ENCODE results near the gene U2AF2.

Gene U2AF2

GRCh38 chr19:55626350-55626749 is 28.5 kb upstream of the U2AF2 start:
- H3K27me3 ChIP-seq (replicated peaks in 2 of 5; ENCODE audit: control insufficient read depth in 4 of 5, insufficient read depth in 5 of 5, low read length in 4 of 5): no peaks in the 10 kb centered on the region
- ChIA-PET CTCF (interaction anchor here (0.7 to 7.5 kb wide), 10 partner anchors 8 to 486 kb away, joined by 3 to 53 read pairs (median 6); partner anchors contain the start of gene ZNF865), POLR2A (interaction anchor here (0.7 kb wide), 2 partner anchors 14 to 42 kb away, joined by 3 read pairs; no protein-coding TSS in a partner anchor)
- H3K27ac ChIP-seq (ENCODE audit: insufficient read depth in 1 of 2, low read depth in 1 of 2, low read length in 2 of 2, poor library complexity in 1 of 2, severe bottlenecking in 2 of 2): no peak overlapping the region
- 99% methylated on average over 11 of the region's 11 CpGs for WGBS (ENCODE audit: insufficient coverage)
- H3K36me3 ChIP-seq (ENCODE audit: control insufficient read depth in 4 of 4, insufficient read depth in 4 of 4, low read length in 3 of 4): peaks cover 0 to 6% (median under 1%) of the 10 kb centered on the region in 4 experiments
- DNase-seq: no peak
- H3K9me3 ChIP-seq (ENCODE audit: control extremely low read depth in 1 of 5, control insufficient read depth in 4 of 5, insufficient read depth in 2 of 5, low read depth in 1 of 5, low read length in 4 of 5): no peaks in the 10 kb centered on the region
- peaks cover 0 to 13% (median 6%) of the 10 kb centered on the region in 4 experiments for H3K4me1 ChIP-seq (ENCODE audit: control extremely low read depth in 1 of 4, control insufficient read depth in 4 of 4, insufficient read depth in 4 of 4, low read length in 3 of 4)
- no peak overlapping the region for H3K4me3 ChIP-seq (ENCODE audit: control insufficient read depth in 1 of 7, extremely low read depth in 1 of 7, insufficient read depth in 4 of 7, low read depth in 2 of 7, low read length in 6 of 7)

GRCh38 chr19:55632463-55632834 is 22.4 kb upstream of the U2AF2 start:
- ChIA-PET CTCF (interaction anchor here (1.0 to 12.5 kb wide), 19 partner anchors 7 to 452 kb away, joined by 3 to 128 read pairs (median 9); partner anchors contain the start of genes CCDC106, FIZ1, SYT5 and ZNF524), POLR2A (no interaction called here)
- H3K27ac ChIP-seq (ENCODE audit: insufficient read depth in 1 of 2, low read depth in 1 of 2, low read length in 2 of 2, poor library complexity in 1 of 2, severe bottlenecking in 2 of 2): no peak overlapping the region

DNA sequence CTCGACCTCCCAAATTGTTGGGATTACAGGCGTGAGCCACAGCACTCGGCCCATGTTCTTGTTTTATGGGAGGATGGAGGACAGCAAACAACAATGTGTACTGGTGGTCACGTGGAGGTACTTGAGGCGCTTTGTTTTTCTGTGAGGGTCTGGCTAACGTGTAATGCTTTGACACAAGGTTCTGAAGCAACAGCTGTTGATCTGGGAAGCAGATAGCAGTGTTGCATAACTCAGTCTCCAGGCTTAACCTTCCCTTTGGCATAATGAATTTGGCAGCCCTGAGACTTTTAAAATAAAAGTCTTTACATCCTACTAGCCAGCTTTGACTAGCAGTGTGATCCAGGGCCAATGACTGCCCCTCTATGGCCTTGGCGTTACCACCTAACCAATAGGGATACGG is 21.0 kb upstream of the U2AF2 start:
- H3K27ac ChIP-seq (ENCODE audit: insufficient read depth in 1 of 2, low read depth in 1 of 2, low read length in 2 of 2, poor library complexity in 1 of 2, severe bottlenecking in 2 of 2): peak overlapping the region in 1 of 2 experiments; percentile 99
- POLR2A ChIA-PET: interaction anchor here (1.2 kb wide), 1 partner anchor 13 kb away, joined by 4 read pairs; the partner anchor contains the start of gene CCDC106
- WGBS (ENCODE audit: insufficient coverage): 81% methylated on average over 6 of the region's 8 CpGs
- peaks cover 5 to 36% (median 27%) of the 10 kb centered on the region in 4 experiments for H3K4me1 ChIP-seq (ENCODE audit: control extremely low read depth in 1 of 4, control insufficient read depth in 4 of 4, insufficient read depth in 4 of 4, low read length in 3 of 4)
- H3K9me3 ChIP-seq (ENCODE audit: control extremely low read depth in 1 of 5, control insufficient read depth in 4 of 5, insufficient read depth in 2 of 5, low read depth in 1 of 5, low read length in 4 of 5): no peaks in the 10 kb centered on the region
- peak overlapping the region in 2 of 7 experiments; percentile 90 to 99 for H3K4me3 ChIP-seq (ENCODE audit: control insufficient read depth in 1 of 7, extremely low read depth in 1 of 7, insufficient read depth in 4 of 7, low read depth in 2 of 7, low read length in 6 of 7)
- no peaks in the 10 kb centered on the region for H3K27me3 ChIP-seq (replicated peaks in 2 of 5; ENCODE audit: control insufficient read depth in 4 of 5, insufficient read depth in 5 of 5, low read length in 4 of 5)
- CTCF ChIA-PET: interaction anchor here (0.8 to 12.5 kb wide), 16 partner anchors 8 to 454 kb away, joined by 3 to 128 read pairs (median 8); partner anchors contain the start of genes CCDC106, FIZ1, SYT5 and ZNF524
- peaks cover 0 to 3% (median 0%) of the 10 kb centered on the region in 4 experiments for H3K36me3 ChIP-seq (ENCODE audit: control insufficient read depth in 4 of 4, insufficient read depth in 4 of 4, low read length in 3 of 4)
- peak in 2 of 3 donors; percentile 74 to 81 for DNase-seq

More at GRCh38 chr19:55632463-55632834, 22.4 kb upstream of the U2AF2 start:
- Histone ChIP-seq H3K4me3 (ENCODE audit: control insufficient read depth in 1 of 7, extremely low read depth in 1 of 7, insufficient read depth in 4 of 7, low read depth in 2 of 7, low read length in 6 of 7) (no peak overlapping the region), H3K27me3 (replicated peaks in 2 of 5; ENCODE audit: control insufficient read depth in 4 of 5, insufficient read depth in 5 of 5, low read length in 4 of 5) (no peaks in the 10 kb centered on the region), H3K4me1 (ENCODE audit: control extremely low read depth in 1 of 4, control insufficient read depth in 4 of 4, insufficient read depth in 4 of 4, low read length in 3 of 4) (peaks cover 5 to 36% (median 27%) of the 10 kb centered on the region in 4 experiments), H3K9me3 (ENCODE audit: control extremely low read depth in 1 of 5, control insufficient read depth in 4 of 5, insufficient read depth in 2 of 5, low read depth in 1 of 5, low read length in 4 of 5) (no peaks in the 10 kb centered on the region), H3K36me3 (ENCODE audit: control insufficient read depth in 4 of 4, insufficient read depth in 4 of 4, low read length in 3 of 4) (no peaks in the 10 kb centered on the region)
- 100% methylated on average over 1 of the region's 3 CpGs for WGBS (ENCODE audit: insufficient coverage)
- peak; percentile 96 to 99 (median 97) for DNase-seq

DNA sequence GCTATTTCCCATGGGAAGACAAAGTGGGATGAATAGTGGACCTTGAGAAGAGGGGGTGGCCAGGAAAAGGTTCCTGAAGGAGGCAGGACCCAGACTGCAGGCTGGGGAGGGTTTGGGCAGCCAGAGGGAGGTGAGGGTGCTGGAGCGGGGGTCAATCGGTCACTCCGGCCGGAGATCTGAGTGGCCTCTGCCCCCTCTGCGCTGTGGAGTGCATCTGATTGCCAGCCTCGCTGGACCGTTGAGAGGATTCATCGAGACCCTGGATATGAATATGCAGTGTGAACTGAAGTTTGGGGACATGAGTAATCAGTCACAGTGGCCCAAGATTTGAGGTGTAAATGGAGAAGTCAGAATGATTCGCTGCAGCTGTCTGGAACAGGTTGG is 19.5 kb upstream of the U2AF2 start:
- CTCF ChIA-PET: interaction anchor here (1.0 to 12.5 kb wide), 4 partner anchors 9 to 121 kb away, joined by 4 to 128 read pairs (median 53); partner anchors contain the start of genes CCDC106, ZNF581 and ZNF784
- Histone ChIP-seq H3K9me3 (ENCODE audit: control extremely low read depth in 1 of 5, control insufficient read depth in 4 of 5, insufficient read depth in 2 of 5, low read depth in 1 of 5, low read length in 4 of 5) (no peaks in the 10 kb centered on the region), H3K27me3 (replicated peaks in 2 of 5; ENCODE audit: control insufficient read depth in 4 of 5, insufficient read depth in 5 of 5, low read length in 4 of 5) (no peaks in the 10 kb centered on the region), H3K4me3 (ENCODE audit: control insufficient read depth in 1 of 7, extremely low read depth in 1 of 7, insufficient read depth in 4 of 7, low read depth in 2 of 7, low read length in 6 of 7) (peak overlapping the region; percentile 75 to 100 (median 90)), H3K4me1 (ENCODE audit: control extremely low read depth in 1 of 4, control insufficient read depth in 4 of 4, insufficient read depth in 4 of 4, low read length in 3 of 4) (peaks cover 5 to 47% (median 36%) of the 10 kb centered on the region in 4 experiments), H3K36me3 (ENCODE audit: control insufficient read depth in 4 of 4, insufficient read depth in 4 of 4, low read length in 3 of 4) (peaks cover 0 to 3% (median 0%) of the 10 kb centered on the region in 4 experiments), H3K27ac (ENCODE audit: insufficient read depth in 1 of 2, low read depth in 1 of 2, low read length in 2 of 2, poor library complexity in 1 of 2, severe bottlenecking in 2 of 2) (peak overlapping the region; percentile 95 to 99)
- whole genome bisulfite sequencing (ENCODE audit: insufficient coverage): 6% methylated on average over 9 of the region's 9 CpGs
- DNase-seq: peak in 2 of 3 donors; percentile 72 to 79
- POLR2A ChIA-PET: interaction anchor here (0.6 kb wide), 1 partner anchor 35 kb away, joined by 5 read pairs; the partner anchor contains the start of gene ZNF524

DNA sequence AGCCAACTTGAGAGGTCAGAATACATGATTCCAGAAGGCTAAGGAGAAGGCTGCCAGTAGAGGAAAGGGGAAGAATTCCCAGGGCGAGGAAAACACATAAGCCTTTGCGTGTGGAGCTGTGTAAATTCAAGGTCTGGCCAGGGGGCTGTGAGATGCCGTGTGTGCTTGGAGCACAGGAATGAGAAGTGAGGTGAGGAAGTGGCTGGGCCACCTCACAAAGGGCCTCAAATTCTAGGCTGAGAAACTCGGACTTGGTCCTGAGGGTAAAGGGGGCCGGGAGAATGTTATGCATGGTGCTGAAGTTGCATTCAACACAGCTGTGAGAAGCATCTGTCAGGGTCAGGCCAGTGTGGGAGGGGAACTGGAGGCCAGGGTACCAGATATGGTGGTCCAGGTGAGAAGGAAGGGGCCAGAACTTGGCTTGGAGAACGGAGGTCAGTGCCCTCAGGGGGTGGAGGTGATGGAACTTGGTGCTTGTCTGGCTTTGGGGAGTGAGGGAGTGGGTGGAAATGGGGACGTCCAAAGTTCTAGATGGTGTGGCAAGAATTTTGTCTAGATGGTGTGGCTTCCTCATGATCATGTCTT is 18.9 kb upstream of the U2AF2 start:
- ChIA-PET CTCF (interaction anchor here (1.3 to 12.5 kb wide), 5 partner anchors 10 to 121 kb away, joined by 5 to 128 read pairs (median 53); partner anchors contain the start of genes CCDC106, ZNF581 and ZNF784), POLR2A (interaction anchor here (1.2 kb wide), 1 partner anchor 12 kb away, joined by 4 read pairs; the partner anchor contains the start of gene CCDC106)
- no peaks in the 10 kb centered on the region for H3K27me3 ChIP-seq (replicated peaks in 2 of 5; ENCODE audit: control insufficient read depth in 4 of 5, insufficient read depth in 5 of 5, low read length in 4 of 5)
- no peaks in the 10 kb centered on the region for H3K9me3 ChIP-seq (ENCODE audit: control extremely low read depth in 1 of 5, control insufficient read depth in 4 of 5, insufficient read depth in 2 of 5, low read depth in 1 of 5, low read length in 4 of 5)
- DNase-seq: no peak
- 59% methylated on average over 5 of the region's 7 CpGs for WGBS (ENCODE audit: insufficient coverage)
- H3K4me3 ChIP-seq (ENCODE audit: control insufficient read depth in 1 of 7, extremely low read depth in 1 of 7, insufficient read depth in 4 of 7, low read depth in 2 of 7, low read length in 6 of 7): peak overlapping the region; percentile 75 to 100 (median 90)
- H3K27ac ChIP-seq (ENCODE audit: insufficient read depth in 1 of 2, low read depth in 1 of 2, low read length in 2 of 2, poor library complexity in 1 of 2, severe bottlenecking in 2 of 2): peak overlapping the region; percentile 95 to 99
- peaks cover 5 to 51% (median 40%) of the 10 kb centered on the region in 4 experiments for H3K4me1 ChIP-seq (ENCODE audit: control extremely low read depth in 1 of 4, control insufficient read depth in 4 of 4, insufficient read depth in 4 of 4, low read length in 3 of 4)
- H3K36me3 ChIP-seq (ENCODE audit: control insufficient read depth in 4 of 4, insufficient read depth in 4 of 4, low read length in 3 of 4): peaks cover 0 to 3% (median 0%) of the 10 kb centered on the region in 4 experiments

DNA sequence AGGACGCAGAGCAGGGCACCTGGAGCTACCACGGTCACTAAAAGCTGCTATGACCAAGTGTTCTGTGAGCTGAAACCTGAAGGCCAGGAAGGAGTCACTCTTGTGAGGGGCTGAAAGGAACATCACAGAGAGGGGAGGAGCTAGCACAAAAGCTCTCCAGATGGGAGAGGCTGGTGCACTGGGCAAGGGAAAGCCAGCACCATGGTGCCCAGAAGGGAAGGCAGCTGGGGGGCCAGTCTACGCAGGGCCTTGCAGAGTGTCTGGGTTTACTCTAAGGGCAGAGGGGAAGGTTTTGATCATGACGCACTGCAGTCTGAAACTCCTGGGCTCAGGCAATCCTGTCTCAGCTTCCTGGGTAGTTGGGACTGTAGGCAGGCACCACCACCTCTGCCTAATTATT is 18.1 kb upstream of the U2AF2 start:
- 97% methylated on average over 3 of the region's 4 CpGs for WGBS (ENCODE audit: insufficient coverage)
- no peak for DNase-seq
- CTCF ChIA-PET: interaction anchor here (0.5 to 12.5 kb wide), 6 partner anchors 9 to 121 kb away, joined by 3 to 128 read pairs (median 6); partner anchors contain the start of genes CCDC106, ZNF581 and ZNF784
- POLR2A ChIA-PET: interaction anchor here (1.2 kb wide), 1 partner anchor 11 kb away, joined by 4 read pairs; the partner anchor contains the start of gene CCDC106
- peak overlapping the region in 1 of 2 experiments; percentile 15 for H3K27ac ChIP-seq (ENCODE audit: insufficient read depth in 1 of 2, low read depth in 1 of 2, low read length in 2 of 2, poor library complexity in 1 of 2, severe bottlenecking in 2 of 2)
- peaks cover 5 to 56% (median 46%) of the 10 kb centered on the region in 4 experiments for H3K4me1 ChIP-seq (ENCODE audit: control extremely low read depth in 1 of 4, control insufficient read depth in 4 of 4, insufficient read depth in 4 of 4, low read length in 3 of 4)
- H3K4me3 ChIP-seq (ENCODE audit: control insufficient read depth in 1 of 7, extremely low read depth in 1 of 7, insufficient read depth in 4 of 7, low read depth in 2 of 7, low read length in 6 of 7): no peak overlapping the region
- H3K27me3 ChIP-seq (replicated peaks in 2 of 5; ENCODE audit: control insufficient read depth in 4 of 5, insufficient read depth in 5 of 5, low read length in 4 of 5): no peaks in the 10 kb centered on the region
- H3K36me3 ChIP-seq (ENCODE audit: control insufficient read depth in 4 of 4, insufficient read depth in 4 of 4, low read length in 3 of 4): peaks cover 0 to 3% (median 0%) of the 10 kb centered on the region in 4 experiments
- no peaks in the 10 kb centered on the region for H3K9me3 ChIP-seq (ENCODE audit: control extremely low read depth in 1 of 5, control insufficient read depth in 4 of 5, insufficient read depth in 2 of 5, low read depth in 1 of 5, low read length in 4 of 5)
